Upper lobe of left lung (tissue), 6 donors: ENCODE measurements around the gene MOB3B. TPM values are rescaled to one million over a fixed set of nuclear protein-coding genes. Genes with fewer than 3 reads are reported as not detected.

ENCODE experiments used
- ATAC-seq, 2 donors: fragments of 200-7000 bp; cut with Tn5 transposase; one replicate each; pipeline ENCODE4 v1.9.1; 2022; ENCODE audit warnings: mild to moderate bottlenecking in 2 of 2, moderate library complexity in 2 of 2; ENCODE audit not compliant: low FRiP score in 2 of 2
- DNase-seq, 2 donors: peaks; one replicate each; pipeline ENCODE4 v3.0.0-alpha.2; 2019 to 2020
- H3K27ac ChIP-seq, 4 donors: fragments of 200-600 bp; sonication (generic); one replicate each; pipeline ENCODE4 v1.5.1; 2016 to 2019
- H3K27me3 ChIP-seq, 4 donors: fragments of 200-600 bp; sonication (generic); one replicate each; pipeline ENCODE4 v1.5.1; 2017 to 2019
- H3K36me3 ChIP-seq, 4 donors: fragments of 200-600 bp; sonication (generic); one replicate each; pipeline ENCODE4 v1.5.1; 2016 to 2019
- H3K4me1 ChIP-seq, 4 donors: fragments of 200-600 bp; sonication (generic); one replicate each; pipeline ENCODE4 v1.5.1; 2018 to 2019
- H3K4me3 ChIP-seq, 4 donors: fragments of 200-600 bp; sonication (generic); one replicate each; pipeline ENCODE4 v1.5.1; 2017 to 2019; ENCODE audit warnings: mild to moderate bottlenecking in 2 of 4, moderate library complexity in 1 of 4
- H3K9me3 ChIP-seq, 4 donors: fragments of 200-600 bp; sonication (generic); one replicate each; pipeline ENCODE4 v1.5.1; 2018 to 2019
- EP300 ChIP-seq, 4 donors: sonication (generic); formaldehyde crosslinking; IDR thresholded peaks; one replicate each; pipeline ENCODE4 v1.5.1; 2017; ENCODE audit warnings: antibody characterized with exemption in 4 of 4, control low read depth in 2 of 4
- POLR2A ChIP-seq, 4 donors: fragments of 450-650 bp; IDR thresholded peaks; one replicate each; pipeline ENCODE4 v1.5.1; 2016 to 2017; ENCODE audit warnings: antibody characterized with exemption in 4 of 4, mild to moderate bottlenecking in 2 of 4
- POLR2AphosphoS5 ChIP-seq, 2 donors: sonication (generic); formaldehyde crosslinking; IDR thresholded peaks; one replicate each; pipeline ENCODE4 v1.5.1; 2017; ENCODE audit warnings: antibody characterized with exemption in 2 of 2
- WGBS, 2 donors: methylation state at CpG; one replicate each; pipeline ENCODE4 v1.1.5; 2017 to 2018; 5-methylcytosine and 5-hydroxymethylcytosine counted together
- total RNA-seq, 6 donors: library from RNA; depleted of rRNA in 4 of 6; stranded (reverse); fragments of >200 nt in 4 of 6; gene quantifications; one replicate each; pipeline versions ENCODE4 v1.1.0 to v1.2.1, GENCODE V29; 2016 to 2021
- TF ChIP-seq, protein P1 (sequence below), 6 experiments: fragments of 450-650 bp in 4 of 6; fragments of 200-600 bp in 2 of 6; sonication (generic) in 2 of 6; IDR thresholded peaks; one replicate each; pipeline ENCODE4 v1.5.1; 2016 to 2019; ENCODE audit warnings: antibody characterized with exemption in 6 of 6
- donor health status: DM: no; HTN: no; CAD: no; lungs with moderate emphysema.
- donor health status: DM: no; HTN: yes; CAD: no; lungs with severe emphysema.

The MOB3B gene
- 10 to 100 TPM in 3 of 6 donors, 1 to 10 TPM in 3; 4.2 to 20.7 (median 8.3) TPM for total RNA-seq

DNA sequence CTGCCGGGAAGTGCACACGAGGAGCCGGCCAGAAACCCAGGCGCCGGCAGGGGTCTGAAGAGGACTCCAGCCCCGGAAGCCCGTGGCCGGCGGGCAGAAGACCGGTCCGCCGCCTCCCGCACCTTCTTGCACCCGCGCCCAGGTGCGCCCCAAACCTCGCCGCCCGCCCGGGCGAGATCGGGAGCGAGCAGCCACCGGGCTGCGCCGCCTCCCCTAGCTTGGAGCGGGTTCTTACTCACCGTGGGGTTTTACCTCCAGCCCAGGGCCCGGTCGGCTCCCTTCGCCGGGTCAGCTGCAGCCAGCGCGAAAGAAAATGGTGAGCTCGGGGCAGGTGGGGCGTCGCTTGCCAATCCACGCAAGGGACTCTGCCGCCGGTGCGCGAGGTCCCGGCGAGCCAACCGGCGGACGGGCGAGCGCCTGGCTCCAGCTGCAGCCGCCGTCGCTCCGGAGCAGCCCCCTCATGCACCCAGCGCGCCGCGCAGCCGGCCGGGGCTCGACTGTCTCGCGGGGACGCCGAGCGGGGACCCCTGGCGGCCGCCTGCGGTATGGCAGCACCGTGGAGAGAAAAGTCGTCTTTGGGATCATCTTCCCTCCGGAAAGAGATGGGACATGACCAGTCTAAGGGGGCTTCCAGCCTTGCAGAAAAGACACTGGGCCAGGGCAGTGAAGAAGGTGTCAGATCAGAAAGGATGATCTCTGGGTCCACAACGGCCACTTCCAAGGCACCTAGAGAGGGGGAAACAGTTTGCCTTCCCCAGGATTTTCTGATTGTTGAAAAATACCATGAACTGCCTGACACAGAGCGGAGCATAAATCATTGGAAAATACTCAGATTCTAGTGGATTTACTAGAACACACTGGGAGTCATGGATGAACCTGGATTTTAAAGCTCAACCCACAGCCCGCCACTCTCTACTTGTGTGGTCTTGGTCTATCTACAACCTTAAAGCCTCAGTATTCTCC lies at the start of gene MOB3B:
MOB3B (minus strand) TSS at position 499 of the 963 bp plus-strand sequence. CDS start 74,264 bp downstream, outside the sequence.
- H3K4me3 ChIP-seq = peak within 1 kb of the TSS; percentile 61 to 81 (median 68)
- H3K27ac ChIP-seq = peak within 1 kb of the TSS; percentile 85 to 92 (median 90)
- H3K4me1 ChIP-seq = peaks cover 3 to 23% (median 9%) of the 10 kb centered on the region in 4 donors
- WGBS, 2 donors = 5 to 37% methylated on average over 5 to 43 of the region's 74 CpGs
- no peaks in the 10 kb centered on the region for H3K27me3 ChIP-seq
- no peaks in the 10 kb centered on the region for H3K9me3 ChIP-seq
- DNase-seq = peak; percentile 83 to 98
- ATAC-seq = peak; percentile 86 to 93
- TF ChIP-seq POLR2AphosphoS5 (IDR thresholded peaks at IDR 0.05) = peak; percentile 22 to 34
- peak in 2 of 4 donors; percentile 36 to 56 for TF ChIP-seq POLR2A (IDR thresholded peaks at IDR 0.05)
- TF ChIP-seq, protein P1, sequence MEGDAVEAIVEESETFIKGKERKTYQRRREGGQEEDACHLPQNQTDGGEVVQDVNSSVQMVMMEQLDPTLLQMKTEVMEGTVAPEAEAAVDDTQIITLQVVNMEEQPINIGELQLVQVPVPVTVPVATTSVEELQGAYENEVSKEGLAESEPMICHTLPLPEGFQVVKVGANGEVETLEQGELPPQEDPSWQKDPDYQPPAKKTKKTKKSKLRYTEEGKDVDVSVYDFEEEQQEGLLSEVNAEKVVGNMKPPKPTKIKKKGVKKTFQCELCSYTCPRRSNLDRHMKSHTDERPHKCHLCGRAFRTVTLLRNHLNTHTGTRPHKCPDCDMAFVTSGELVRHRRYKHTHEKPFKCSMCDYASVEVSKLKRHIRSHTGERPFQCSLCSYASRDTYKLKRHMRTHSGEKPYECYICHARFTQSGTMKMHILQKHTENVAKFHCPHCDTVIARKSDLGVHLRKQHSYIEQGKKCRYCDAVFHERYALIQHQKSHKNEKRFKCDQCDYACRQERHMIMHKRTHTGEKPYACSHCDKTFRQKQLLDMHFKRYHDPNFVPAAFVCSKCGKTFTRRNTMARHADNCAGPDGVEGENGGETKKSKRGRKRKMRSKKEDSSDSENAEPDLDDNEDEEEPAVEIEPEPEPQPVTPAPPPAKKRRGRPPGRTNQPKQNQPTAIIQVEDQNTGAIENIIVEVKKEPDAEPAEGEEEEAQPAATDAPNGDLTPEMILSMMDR (IDR thresholded peaks at IDR 0.05) = peak; percentile 93 to 97 (median 96)
- peak in 1 of 4 donors; percentile 9 for TF ChIP-seq EP300 (IDR thresholded peaks at IDR 0.05)
- H3K36me3 ChIP-seq = no peaks in the 10 kb centered on the region

DNA sequence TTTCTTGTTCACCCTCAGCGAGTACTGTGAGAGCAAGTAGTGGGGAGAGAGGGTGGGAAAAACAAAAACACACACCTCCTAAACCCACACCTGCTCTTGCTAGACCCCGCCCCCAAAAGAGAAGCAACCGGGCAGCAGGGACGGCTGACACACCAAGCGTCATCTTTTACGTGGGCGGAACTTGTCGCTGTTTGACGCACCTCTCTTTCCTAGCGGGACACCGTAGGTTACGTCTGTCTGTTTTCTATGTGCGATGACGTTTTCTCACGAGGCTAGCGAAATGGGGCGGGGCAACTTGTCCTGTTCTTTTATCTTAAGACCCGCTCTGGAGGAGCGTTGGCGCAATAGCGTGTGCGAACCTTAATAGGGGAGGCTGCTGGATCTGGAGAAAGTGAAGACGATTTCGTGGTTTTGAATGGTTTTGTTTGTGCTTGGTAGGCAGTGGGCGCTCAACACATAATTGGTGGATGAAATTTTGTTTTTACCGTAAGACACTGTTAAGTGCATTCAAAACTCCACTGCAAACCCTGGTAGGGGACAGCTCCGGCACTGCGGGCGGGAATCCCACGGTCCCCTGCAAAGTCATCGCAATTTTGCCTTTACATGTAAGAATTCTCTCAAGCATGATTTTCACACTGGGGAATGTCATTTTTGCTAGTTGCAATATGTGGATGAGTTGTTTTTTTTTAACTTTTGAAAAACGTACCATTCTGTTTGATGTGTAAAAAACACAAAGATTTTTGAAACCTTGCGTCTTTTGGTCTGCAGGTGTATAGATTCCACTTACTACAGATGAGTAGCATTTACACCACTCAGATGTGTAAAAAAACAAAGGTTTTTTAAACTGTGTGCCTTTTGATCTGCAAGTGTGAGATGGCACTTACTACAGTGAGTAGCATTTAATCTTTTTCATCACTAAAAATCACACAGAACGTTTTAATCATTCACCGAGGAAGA lies 44.3 kb upstream of the MOB3B start:
- peaks cover 0 to 32% (median 14%) of the 10 kb centered on the region in 4 donors for H3K4me1 ChIP-seq
- peak; percentile 92 to 95 for ATAC-seq
- no peaks in the 10 kb centered on the region for H3K36me3 ChIP-seq
- TF ChIP-seq POLR2AphosphoS5 (IDR thresholded peaks at IDR 0.05) = peak; percentile 97 to 98
- peak in 3 of 4 donors; percentile 70 to 79 (median 77) for TF ChIP-seq POLR2A (IDR thresholded peaks at IDR 0.05)
- TF ChIP-seq, protein P1 (IDR thresholded peaks at IDR 0.05) = peak in 2 of 6 experiments; percentile 12 to 28
- TF ChIP-seq EP300 (IDR thresholded peaks at IDR 0.05) = peak in 3 of 4 donors; percentile 87 to 99 (median 89)
- peak; percentile 48 to 98 for DNase-seq
- no peaks in the 10 kb centered on the region for H3K27me3 ChIP-seq
- H3K9me3 ChIP-seq = peaks cover 0 to 4% (median 1%) of the 10 kb centered on the region in 4 donors
- WGBS, 2 donors = 2% methylated on average over 35 of the region's 35 CpGs
- H3K27ac ChIP-seq = peak overlapping the region; percentile 96 to 99 (median 98)
- H3K4me3 ChIP-seq = peak overlapping the region; percentile 36 to 81 (median 68)

DNA sequence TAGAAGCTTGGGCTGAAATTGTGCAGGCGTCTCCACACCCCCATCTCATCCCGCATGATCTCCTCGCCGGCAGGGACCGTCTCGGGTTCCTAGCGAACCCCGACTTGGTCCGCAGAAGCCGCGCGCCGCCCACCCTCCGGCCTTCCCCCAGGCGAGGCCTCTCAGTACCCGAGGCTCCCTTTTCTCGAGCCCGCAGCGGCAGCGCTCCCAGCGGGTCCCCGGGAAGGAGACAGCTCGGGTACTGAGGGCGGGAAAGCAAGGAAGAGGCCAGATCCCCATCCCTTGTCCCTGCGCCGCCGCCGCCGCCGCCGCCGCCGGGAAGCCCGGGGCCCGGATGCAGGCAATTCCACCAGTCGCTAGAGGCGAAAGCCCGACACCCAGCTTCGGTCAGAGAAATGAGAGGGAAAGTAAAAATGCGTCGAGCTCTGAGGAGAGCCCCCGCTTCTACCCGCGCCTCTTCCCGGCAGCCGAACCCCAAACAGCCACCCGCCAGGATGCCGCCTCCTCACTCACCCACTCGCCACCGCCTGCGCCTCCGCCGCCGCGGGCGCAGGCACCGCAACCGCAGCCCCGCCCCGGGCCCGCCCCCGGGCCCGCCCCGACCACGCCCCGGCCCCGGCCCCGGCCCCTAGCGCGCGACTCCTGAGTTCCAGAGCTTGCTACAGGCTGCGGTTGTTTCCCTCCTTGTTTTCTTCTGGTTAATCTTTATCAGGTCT lies 43.5 kb upstream of the MOB3B start, which contains the start of gene C9orf72:
C9orf72 (minus strand) TSS at position 564 of the 716 bp plus-strand sequence. CDS start 6,361 bp downstream, outside the sequence.
- Histone ChIP-seq H3K36me3 (no peaks in the 10 kb centered on the region), H3K4me1 (peaks cover 0 to 32% (median 14%) of the 10 kb centered on the region in 4 donors), H3K27me3 (no peaks in the 10 kb centered on the region), H3K9me3 (peaks cover 0 to 2% (median under 1%) of the 10 kb centered on the region in 4 donors), H3K27ac (peak within 1 kb of the TSS; percentile 96 to 99 (median 98)), H3K4me3 (peak within 1 kb of the TSS; percentile 60 to 81 (median 78))
- TF ChIP-seq POLR2AphosphoS5 (IDR thresholded peaks at IDR 0.05) (peak in 1 of 2 donors; percentile 12), POLR2A (IDR thresholded peaks at IDR 0.05) (peak in 3 of 4 donors; percentile 77 to 93 (median 85))
- TF ChIP-seq, protein P1 (IDR thresholded peaks at IDR 0.05) = no peak
- DNase-seq (peak; percentile 77 to 98), ATAC-seq (peak; percentile 94 to 96)
- WGBS, 2 donors = 1% methylated on average over 23 to 64 of the region's 72 CpGs

DNA sequence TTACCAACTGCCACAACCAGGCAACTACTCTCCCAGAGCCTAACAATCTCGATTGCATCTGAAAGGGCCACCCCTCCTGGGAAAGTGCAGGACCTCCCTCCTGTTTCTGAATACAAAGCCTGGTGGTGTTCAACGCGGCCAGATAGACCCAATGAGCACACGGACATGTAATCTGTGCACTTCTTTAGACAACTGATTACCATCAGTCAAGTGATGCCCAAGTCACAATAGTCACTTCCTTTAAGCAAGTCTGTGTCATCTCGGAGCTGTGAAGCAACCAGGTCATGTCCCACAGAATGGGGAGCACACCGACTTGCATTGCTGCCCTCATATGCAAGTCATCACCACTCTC lies 42.9 kb upstream of the MOB3B start:
- Histone ChIP-seq H3K27me3 (no peaks in the 10 kb centered on the region), H3K27ac (peak overlapping the region; percentile 96 to 99 (median 98)), H3K4me1 (peaks cover 0 to 32% (median 14%) of the 10 kb centered on the region in 4 donors), H3K9me3 (no peaks in the 10 kb centered on the region), H3K36me3 (no peaks in the 10 kb centered on the region), H3K4me3 (peak overlapping the region; percentile 60 to 81 (median 78))
- ATAC-seq = peak; percentile 65 to 74
- 0 to 1% methylated on average over 4 to 6 of the region's 6 CpGs for WGBS, 2 donors
- DNase-seq = peak in 1 of 2 donors; percentile 85
- TF ChIP-seq EP300 (IDR thresholded peaks at IDR 0.05) (peak in 2 of 4 donors; percentile 46 to 78), POLR2AphosphoS5 (IDR thresholded peaks at IDR 0.05) (peak; percentile 89 to 92), POLR2A (IDR thresholded peaks at IDR 0.05) (peak in 2 of 4 donors; percentile 4 to 63)
- TF ChIP-seq, protein P1 (IDR thresholded peaks at IDR 0.05) = no peak
